PFSK-1 (cell line): ENCODE data around the gene LDLRAD3.

ENCODE experiments used
- FOXP2 ChIP-seq: optimal IDR thresholded peaks from 2 replicates; pipeline ENCODE3; 2011; ENCODE audit warnings: borderline replicate concordance, control low read depth, inconsistent platforms; ENCODE audit not compliant: insufficient read depth; ENCODE audit errors: extremely low read length, extremely low read depth
- POLR2AphosphoS5 ChIP-seq: IDR thresholded peaks from 2 replicates; pipeline ENCODE4 v1.6.1; 2012; ENCODE audit warnings: low read depth, mild to moderate bottlenecking, control low read depth, low read length, moderate library complexity
- SIN3A ChIP-seq: IDR thresholded peaks from 2 replicates; pipeline ENCODE4 v1.6.1; 2012; ENCODE audit warnings: mild to moderate bottlenecking, low read length, moderate library complexity, borderline replicate concordance; ENCODE audit not compliant: insufficient read depth
- TAF1 ChIP-seq: IDR thresholded peaks from 2 replicates; pipeline ENCODE4 v1.6.1; 2012; ENCODE audit warnings: low read length, control low read depth, borderline replicate concordance; ENCODE audit not compliant: insufficient read depth
- TF ChIP-seq, protein P1 (sequence below), 2 experiments: IDR thresholded peaks; 2 replicates each; pipeline versions ENCODE4 v1.6.1 to v1.8.0; 2011 to 2012; ENCODE audit warnings: low read depth in 2 of 2, low read length in 2 of 2, control low read depth in 1 of 2, inconsistent platforms in 1 of 2, mild to moderate bottlenecking in 1 of 2, moderate library complexity in 1 of 2; ENCODE audit not compliant: insufficient read depth in 1 of 2

Gene LDLRAD3

GRCh38 chr11:35912883-35913624 lies 30.8 kb upstream of the LDLRAD3 start:
- TF ChIP-seq TAF1 = no peak
- TF ChIP-seq POLR2AphosphoS5 = no peak
- TF ChIP-seq, protein P1, sequence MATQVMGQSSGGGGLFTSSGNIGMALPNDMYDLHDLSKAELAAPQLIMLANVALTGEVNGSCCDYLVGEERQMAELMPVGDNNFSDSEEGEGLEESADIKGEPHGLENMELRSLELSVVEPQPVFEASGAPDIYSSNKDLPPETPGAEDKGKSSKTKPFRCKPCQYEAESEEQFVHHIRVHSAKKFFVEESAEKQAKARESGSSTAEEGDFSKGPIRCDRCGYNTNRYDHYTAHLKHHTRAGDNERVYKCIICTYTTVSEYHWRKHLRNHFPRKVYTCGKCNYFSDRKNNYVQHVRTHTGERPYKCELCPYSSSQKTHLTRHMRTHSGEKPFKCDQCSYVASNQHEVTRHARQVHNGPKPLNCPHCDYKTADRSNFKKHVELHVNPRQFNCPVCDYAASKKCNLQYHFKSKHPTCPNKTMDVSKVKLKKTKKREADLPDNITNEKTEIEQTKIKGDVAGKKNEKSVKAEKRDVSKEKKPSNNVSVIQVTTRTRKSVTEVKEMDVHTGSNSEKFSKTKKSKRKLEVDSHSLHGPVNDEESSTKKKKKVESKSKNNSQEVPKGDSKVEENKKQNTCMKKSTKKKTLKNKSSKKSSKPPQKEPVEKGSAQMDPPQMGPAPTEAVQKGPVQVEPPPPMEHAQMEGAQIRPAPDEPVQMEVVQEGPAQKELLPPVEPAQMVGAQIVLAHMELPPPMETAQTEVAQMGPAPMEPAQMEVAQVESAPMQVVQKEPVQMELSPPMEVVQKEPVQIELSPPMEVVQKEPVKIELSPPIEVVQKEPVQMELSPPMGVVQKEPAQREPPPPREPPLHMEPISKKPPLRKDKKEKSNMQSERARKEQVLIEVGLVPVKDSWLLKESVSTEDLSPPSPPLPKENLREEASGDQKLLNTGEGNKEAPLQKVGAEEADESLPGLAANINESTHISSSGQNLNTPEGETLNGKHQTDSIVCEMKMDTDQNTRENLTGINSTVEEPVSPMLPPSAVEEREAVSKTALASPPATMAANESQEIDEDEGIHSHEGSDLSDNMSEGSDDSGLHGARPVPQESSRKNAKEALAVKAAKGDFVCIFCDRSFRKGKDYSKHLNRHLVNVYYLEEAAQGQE (IDR thresholded peaks at IDR 0.05; ENCODE audit: insufficient read depth in 1 of 2, low read depth in 2 of 2, low read length in 2 of 2) = no peak
- TF ChIP-seq SIN3A = no peak
- no peak for TF ChIP-seq FOXP2

GRCh38 chr11:35914816-35915215 lies 29.0 kb upstream of the LDLRAD3 start:
- TF ChIP-seq SIN3A = no peak
- no peak for TF ChIP-seq POLR2AphosphoS5
- TF ChIP-seq, protein P1 (IDR thresholded peaks at IDR 0.05; ENCODE audit: insufficient read depth in 1 of 2, low read depth in 2 of 2, low read length in 2 of 2) = no peak
- no peak for TF ChIP-seq TAF1
- TF ChIP-seq FOXP2 = no peak

DNA sequence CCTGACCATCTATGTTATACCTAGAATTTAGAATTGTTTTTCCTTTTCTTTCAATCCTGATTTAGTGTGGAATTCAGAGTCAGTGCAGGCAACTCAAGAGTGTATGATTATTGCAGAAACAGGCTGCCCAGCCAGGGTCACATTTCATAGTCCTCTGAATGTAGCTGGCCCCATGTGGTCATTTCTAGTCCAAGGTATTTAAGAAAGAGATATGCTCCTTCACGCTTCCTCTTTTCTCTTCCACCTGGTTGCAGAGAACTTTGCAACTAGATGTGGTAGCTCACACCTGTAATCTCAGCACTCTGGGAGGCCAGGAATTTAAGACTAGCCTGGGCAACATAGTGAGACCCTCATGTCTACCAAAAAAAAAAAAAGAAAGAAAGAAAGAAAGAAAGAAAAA lies 27.6 kb upstream of the LDLRAD3 start:
- no peak for TF ChIP-seq SIN3A
- TF ChIP-seq POLR2AphosphoS5 = no peak
- no peak for TF ChIP-seq TAF1
- TF ChIP-seq FOXP2 = no peak
- TF ChIP-seq, protein P1 (IDR thresholded peaks at IDR 0.05; ENCODE audit: insufficient read depth in 1 of 2, low read depth in 2 of 2, low read length in 2 of 2) = no peak

- TF ChIP-seq SIN3A = no peak
- no peak for TF ChIP-seq FOXP2
- no peak for TF ChIP-seq POLR2AphosphoS5
- TF ChIP-seq TAF1 = no peak
- TF ChIP-seq, protein P1 (IDR thresholded peaks at IDR 0.05; ENCODE audit: insufficient read depth in 1 of 2, low read depth in 2 of 2, low read length in 2 of 2) = no peak
Observed at GRCh38 chr11:35917676-35918075, 26.2 kb upstream of the LDLRAD3 start.
